Stimulated activated naive CD8-positive, alpha-beta T cell treated with anti-CD3 and anti-CD28 coated beads, Interleukin-15, Interleukin-2, amounts not matched to agents 100 U/mL and 50 U/mL, for 24 hours (primary cell): ENCODE data around the gene SPINT2.
"Not testable (repeated sequence)": the region's sequence is repeated elsewhere in the genome, so short reads cannot be mapped to it uniquely, and the experiment has no call there.

Source experiments
- ATAC-seq: fragments of 150-1000 bp; cut with Tn5 transposase; one replicate; pipeline ENCODE4 v1.10.0; 2021
- DNase-seq: peaks from one replicate; pipeline ENCODE4 v3.0.0; 2021

SPINT2 gene, protein sequence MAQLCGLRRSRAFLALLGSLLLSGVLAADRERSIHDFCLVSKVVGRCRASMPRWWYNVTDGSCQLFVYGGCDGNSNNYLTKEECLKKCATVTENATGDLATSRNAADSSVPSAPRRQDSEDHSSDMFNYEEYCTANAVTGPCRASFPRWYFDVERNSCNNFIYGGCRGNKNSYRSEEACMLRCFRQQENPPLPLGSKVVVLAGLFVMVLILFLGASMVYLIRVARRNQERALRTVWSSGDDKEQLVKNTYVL

DNA sequence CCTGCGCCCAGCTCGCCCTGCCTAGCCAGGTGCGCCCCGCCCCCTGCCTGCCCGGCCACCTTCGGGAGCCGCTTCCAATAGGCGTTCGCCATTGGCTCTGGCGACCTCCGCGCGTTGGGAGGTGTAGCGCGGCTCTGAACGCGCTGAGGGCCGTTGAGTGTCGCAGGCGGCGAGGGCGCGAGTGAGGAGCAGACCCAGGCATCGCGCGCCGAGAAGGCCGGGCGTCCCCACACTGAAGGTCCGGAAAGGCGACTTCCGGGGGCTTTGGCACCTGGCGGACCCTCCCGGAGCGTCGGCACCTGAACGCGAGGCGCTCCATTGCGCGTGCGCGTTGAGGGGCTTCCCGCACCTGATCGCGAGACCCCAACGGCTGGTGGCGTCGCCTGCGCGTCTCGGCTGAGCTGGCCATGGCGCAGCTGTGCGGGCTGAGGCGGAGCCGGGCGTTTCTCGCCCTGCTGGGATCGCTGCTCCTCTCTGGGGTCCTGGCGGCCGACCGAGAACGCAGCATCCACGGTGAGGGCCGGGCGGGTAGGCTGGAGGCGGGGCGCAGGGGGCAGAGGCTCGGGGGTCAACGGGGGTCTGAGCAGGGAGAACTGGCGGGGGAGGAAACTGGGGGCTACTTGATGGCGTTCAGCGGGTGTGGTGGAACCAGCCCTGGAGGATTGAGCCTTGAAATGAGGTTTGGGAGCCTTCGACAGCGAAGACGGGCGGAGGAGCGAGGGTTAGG, at the start of gene SPINT2:
SPINT2 (plus strand) TSS at position 88 of the 727 bp plus-strand sequence; CDS start at position 408, 320 bp downstream.
- peak; percentile 10 for ATAC-seq
- DNase-seq: peak; percentile 64

DNA sequence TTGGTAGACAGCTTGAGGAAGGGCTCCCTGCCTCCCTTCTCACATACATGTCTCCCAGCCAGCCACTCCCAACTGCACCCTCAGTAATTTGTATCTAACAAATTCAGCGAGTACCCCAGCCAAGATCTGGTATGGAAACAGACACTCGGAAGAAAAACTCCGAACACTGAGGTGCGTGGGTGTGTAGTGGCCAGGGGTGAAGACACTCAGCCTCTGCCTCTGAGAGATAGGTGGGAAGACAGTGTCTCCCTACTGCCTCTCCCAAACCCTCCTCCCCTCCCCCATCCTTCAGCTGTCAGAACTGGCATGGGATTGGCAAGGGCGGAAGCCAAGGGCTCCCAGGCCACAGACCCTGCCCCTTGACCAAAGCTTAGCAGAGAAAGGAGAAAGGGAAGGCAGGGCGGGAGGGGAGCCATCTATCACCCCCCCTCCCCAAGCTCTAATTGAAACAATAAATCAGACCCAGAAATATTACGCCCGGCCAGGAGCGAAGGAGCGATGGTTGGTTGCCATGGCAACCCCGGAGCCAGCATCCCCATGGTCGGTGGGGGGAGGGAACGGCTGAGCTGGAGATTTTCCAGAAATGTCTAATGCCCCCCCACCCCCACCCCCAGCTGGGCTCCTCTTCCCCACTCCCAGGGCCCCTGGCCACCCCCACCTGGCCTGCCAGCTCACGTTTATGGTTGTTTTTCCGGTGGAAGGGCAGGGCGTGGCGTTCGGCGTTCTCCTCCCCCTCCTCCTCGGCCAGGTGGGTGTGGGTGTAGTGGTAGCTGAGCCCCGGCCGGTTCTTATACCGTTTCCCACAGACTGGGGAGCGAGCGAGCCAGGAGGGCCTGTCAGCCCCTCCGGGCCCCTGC, 47.4 kb upstream of the SPINT2 start:
- DNase-seq (no peak), ATAC-seq (no peak)

DNA sequence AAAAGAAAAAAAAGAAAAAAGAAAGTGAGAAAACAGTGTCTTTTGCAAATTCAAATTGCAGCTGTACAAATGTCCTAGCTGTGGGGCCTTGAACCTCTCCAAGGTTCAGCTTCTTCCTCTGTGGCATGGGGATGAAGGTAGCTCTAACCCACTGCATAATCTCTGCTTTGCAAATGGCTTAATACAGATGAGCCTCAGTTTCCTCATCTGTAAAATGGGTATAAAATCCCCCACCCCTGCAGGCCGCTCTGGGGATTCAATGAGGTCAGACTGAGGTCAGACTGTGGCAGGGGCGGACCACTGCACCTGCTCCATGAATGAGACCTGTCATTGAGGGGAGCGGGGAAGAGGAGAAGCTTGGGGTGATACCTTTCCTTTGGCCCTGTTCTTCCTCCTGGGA, 46.2 kb upstream of the SPINT2 start:
- DNase-seq (no peak), ATAC-seq (no peak)

DNA sequence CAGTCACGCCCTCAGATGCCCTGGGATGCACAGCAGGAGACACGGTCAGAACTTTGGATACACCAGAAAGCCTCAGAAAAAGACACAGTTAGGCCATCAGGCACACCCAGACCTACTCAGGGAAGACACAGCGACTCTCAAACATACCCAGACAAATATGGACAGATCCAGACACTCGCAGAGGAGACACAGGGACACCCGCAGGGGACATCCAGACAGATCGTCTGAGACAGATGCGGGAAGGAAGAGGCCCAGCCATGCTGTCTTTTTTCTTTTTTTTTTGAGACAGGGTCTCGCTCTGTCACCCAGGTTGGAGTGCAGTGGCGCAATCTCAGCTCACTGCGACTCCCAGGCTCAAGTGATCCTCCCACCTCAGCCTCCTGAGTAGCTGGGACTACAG, 45.2 kb upstream of the SPINT2 start:
- no peak for ATAC-seq
- no peak for DNase-seq

DNA sequence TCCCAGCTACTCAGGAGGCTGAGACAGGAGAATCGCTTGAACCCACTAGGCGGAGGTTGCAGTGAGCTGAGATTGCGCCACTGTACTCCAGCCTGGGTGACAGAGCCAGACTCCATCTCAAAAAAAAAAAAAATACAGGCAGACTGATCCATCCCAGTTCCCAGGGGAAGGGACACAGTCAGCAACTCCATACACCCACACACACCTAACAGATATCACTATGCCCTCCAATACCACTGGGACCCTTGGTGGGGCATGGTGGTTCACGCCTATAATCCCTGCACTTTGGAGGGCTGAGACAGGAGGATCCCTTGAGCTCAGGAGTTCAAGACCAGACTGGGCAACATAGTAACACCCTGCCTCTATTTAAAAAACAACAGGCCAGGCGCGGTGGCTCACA, 43.0 kb upstream of the SPINT2 start:
- DNase-seq (no peak), ATAC-seq (no peak)

DNA sequence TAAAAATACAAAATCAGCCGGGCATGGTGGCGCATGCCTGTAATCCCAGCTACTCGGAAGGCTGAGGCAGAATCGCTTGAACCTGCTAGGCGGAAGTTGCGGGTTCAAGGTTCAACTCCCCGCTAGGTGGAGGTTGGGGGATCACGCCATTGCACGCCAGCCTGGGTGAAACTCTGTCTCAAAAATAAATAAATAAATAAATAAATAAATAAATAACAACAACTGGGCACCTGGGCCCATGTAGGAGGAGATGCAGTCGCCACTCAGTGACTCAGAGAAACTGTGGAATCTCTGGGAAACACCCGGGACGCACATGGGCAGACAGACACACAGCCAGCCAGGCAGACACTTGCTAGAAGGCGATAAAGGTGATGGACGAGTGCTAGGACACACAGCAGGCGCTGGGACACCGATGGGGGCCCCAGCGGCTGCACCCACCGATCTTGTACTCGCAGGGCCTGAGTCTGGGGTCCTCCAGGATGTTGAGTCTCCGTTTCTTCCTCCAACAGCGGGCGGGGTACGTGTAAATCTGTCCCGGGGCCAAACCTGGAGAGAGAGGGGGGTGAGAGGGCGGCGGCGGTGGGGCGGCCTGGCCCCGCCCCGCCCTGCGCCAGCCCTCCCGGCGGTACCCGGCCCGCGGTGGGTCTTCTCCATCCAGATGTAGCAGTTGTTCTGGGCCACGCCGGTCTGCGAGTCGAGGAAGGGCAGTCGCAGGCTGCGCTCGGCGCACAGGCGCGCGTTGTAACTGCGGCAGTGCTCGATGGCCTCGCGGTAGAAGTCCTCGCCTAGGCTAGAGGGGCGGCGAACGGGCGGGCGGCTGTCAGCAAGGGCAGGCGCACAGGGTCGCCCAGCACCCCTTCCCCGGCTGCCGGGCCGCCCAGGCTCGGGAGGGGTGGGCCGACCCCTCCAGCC, 42.2 kb upstream of the SPINT2 start:
- DNase-seq (no peak), ATAC-seq (no peak)

DNA sequence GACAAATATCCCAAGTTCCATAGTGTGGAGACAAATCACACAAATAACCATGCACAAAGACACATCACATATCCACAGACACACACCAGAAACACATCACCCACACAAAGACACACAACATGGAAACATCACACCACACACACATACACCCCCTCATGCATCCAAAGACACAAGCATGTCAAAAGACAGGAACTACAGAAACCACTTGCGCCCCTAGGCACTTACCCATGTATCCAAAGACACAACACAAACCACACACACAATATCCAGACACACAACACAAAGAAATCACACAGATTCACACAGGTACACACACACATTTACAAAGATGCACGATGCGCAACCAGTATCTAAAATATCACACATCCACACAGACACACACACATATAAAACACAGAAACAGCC, 41.3 kb upstream of the SPINT2 start:
- ATAC-seq (no peak), DNase-seq (no peak)

DNA sequence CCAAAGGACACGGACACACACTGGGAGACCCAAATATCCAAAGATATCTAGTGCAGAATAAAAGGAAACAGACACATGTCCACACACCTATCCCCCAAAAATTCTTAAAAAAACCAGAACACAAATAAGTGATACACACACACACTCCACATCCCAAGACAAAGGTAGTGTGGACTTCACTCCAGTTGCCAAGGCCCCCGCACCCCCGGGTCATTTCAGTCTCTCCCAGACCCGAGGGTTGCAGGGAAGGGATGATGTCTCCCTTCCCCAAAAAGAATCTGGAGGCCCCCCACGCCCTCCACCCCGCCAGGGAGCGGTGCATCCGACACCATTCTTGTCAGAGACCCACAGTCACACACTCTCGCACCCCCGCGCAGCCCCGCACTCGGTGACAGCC, 40.8 kb upstream of the SPINT2 start:
- no peak for DNase-seq
- no peak for ATAC-seq

DNA sequence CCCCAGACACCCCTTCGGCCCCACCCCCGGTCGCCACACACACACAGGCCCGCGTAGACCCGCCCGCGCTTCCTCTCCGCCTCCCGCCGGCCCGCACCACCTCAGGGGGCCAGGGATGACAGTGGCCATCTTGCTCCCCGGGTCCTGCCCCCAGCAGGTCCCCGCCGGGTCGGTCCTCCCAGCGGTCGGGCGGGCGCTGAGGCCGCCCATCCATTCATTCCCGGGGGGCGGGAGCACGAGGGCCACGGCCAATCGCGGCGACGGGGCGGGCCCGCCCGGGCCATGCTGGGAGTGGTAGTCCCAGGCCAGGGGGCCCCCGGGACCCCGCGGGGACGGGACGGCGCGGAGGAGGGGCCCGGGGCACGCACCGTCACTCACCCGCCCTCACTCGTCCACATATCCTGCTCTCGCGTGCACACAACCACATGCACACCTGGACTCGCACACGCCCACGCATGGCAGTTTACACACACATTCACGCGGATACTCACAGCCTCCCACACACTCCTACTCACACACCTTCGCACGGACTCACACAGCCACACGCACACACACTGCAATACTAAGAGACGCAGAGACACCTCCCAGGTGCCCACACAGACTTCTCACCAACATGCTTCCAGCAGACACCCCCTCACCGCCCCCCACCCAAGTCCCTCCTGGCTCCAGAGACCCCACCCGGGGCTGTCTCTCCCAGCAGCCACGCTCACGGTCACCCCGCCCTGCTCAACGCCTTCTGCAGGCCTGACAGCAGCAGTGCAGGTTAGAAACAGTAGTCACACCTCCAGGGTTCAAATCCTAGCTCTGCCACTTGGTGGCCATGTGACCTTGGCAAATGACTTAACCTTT, 40.1 kb upstream of the SPINT2 start, which contains the start of gene DPF1:
DPF1 (minus strand) TSS at position 209 of the 849 bp plus-strand sequence; CDS start at position 129, 80 bp downstream.
- DNase-seq (peak; percentile 73), ATAC-seq (peak; percentile 74)

DNA sequence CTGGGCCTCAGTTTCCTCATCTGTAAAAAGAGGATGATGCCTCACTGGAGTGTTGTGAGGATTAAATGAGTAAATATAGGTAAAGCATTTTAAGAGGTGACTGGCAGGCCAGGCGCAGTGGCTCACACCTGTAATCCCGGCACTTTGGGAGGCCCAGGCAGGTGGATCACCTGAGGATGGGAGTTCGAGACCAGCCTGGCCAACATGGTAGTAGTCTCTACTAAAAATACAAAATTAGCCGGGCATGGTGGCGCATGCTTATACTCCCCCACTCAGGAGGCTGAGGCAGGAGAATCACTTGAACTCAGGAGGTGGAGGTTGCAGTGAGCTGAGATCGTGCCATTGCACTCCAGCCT, 39.5 kb upstream of the SPINT2 start:
- not testable (repeated sequence) for ATAC-seq, DNase-seq

DNA sequence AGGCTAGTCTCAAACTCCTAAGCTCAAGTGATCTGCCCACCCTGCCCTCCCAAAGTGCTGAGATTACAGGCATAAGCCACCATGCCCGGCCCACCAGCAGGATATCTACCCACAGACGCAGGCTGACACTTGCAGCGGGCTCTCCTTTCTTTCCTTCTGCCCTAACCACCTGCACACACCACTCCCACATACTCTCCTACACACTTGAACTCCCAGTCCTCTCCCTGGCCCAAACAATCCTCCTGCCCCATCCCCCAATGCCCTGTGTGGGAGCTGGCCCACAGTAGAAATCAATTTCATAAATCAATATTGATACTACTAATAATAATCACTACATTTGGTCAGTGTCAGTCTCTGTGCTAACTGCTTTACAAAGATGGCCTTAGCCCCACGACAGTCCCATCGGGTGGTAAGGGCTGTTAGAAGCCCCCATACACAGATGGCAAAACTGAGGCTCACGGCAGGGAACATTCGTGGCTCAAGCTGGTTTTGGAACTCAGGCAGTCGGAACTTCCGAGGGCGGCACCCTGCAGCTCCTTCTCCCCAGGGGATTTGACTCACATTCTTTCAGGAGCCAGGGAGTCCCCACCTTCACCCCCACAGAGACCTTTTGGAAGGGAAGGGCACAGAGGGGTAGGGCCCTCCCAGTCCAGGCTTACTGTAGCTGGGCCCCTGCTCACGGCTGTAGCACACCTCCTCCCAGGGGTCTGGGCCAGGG, 36.9 kb upstream of the SPINT2 start:
- ATAC-seq: no peak
- DNase-seq: no peak

DNA sequence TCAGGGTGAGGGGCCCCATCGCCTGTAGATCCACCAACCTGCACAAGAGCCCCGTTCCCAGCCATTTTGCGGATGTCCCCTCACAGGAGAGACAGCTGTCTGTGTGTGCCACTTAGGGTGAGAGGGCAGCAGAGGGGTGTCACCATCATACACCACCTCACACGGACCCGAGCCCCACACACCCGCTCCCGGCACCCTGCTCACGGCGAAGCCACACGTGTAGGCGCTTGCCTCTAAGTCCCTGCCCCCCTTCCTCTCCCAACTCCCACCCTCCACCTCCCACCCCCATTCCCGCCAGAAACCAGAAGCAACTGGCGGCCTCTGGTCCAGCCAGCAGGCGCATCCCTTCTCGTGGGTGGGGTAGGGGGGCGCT, 36.4 kb upstream of the SPINT2 start:
- DNase-seq: no peak
- ATAC-seq: no peak

DNA sequence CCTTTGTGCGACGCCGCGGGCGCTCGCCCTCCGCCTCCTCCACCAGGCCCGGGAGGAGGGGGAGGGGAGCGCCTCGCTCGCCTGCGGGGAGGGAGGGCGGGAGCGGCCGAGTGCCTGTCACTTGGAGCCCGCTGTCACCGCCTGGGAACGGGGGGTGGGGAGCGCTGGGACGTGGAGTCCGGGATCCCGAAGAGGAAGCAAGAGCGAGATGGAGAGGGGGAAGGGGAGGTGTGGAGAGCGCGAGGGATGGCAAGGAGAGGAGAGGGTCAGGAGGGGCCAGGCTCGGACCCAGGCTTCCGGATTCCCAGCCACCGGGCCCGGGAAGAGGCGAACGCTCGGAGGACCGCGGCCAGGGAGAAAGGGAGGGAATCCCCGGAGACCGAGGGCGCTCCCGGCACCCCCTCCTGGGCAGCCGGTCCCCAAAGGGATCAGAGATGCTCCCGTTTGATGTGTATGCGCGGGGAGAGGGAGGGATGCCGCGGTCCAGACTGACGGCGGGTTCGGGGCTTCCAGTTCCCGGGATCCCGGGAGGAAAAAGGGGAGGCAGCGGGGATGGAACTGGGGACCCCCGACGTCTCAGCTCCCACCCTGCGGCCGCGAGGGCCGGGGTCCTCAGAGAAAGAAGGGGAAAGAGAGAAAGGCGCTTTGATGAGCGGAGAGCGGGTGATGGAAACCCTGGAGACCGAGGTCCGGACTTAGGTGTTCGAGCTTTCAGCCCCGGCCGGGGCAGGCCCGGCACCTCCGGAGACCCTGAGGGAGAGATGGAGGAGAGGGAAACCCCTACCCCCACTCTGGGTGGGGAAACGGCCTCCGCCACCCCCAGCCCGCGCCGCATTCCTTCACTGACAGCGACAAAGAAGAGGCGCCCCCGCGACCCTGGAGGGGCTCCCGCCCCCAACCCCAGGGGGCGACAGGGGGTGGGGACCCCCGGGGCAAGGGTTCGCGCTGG, 35.6 kb upstream of the SPINT2 start:
- ATAC-seq (no peak), DNase-seq (no peak)

DNA sequence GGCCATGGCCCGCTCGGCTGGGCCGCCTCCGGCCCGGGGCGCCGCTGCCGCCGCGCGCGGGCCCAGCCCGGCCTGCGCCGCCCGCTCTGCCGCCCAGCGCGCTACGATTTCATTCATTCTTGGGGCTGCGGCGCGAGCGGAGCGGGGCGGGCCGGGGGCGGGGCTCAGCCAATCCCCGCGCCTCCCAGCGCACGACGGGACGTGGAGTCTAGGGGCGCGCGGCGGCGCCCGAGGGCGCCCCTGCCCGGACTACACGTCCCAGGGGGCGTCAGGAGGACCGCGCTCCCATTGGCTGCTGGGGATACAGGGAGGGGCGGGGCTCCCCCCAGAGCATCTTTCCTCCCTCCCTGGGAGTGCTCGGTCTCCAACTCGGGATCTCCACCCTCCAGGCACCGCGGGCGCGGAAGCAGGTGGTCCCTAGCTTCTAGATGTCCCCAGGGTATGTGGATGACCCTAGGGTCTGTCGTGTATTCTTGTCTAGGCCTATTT, 34.7 kb upstream of the SPINT2 start:
- peak; percentile 91 for ATAC-seq
- DNase-seq: peak; percentile 73

DNA sequence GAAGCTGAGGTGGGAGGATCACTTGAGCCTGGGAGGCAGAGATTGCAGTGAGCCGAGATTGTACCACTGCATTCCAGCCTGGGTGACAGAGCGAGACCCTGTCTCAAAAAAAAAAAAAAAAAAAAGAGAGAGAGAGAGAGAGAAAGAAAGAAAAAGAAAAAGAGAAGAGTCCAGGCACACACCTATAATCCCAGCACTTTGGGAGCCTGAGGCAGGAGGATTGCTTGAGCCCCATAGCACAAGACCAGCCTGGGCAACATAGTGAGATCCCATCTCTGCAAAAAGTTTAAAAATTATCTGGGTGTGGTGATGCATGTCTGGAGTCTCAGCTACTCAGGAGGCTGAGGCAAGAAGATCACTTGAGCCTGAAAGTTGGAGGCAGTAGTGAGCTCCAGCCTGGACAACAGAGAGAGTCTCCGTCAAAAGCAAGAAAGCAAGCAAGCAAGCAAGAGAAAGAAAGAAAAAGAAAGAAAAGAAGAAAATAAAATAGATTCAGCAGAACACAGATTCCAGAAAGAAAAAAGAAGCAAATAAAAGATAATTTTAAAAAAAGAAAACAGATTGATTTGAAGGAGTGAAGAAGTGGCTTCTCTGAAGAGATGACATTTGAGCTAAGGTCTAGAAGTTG, 33.8 kb upstream of the SPINT2 start:
- not testable (repeated sequence) for DNase-seq, ATAC-seq

DNA sequence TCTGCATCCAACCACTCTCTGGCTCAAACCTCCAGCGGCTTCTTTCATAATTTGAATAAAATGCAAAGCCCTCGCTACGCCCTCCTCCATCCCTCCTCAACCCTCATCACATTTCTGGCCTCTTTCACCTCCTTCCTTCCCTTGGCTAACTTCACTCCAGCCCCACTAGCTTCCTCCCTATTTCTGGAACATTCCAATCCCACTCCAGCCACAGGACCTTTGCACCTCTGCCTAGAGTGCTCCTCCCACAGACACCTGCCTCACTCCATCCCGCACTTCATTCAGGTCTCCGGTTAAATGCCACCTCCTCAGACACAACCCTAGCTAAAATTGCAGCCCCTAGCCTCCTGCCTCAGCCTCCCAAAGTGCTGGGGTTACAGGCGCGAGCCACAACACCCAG, 32.5 kb upstream of the SPINT2 start:
- DNase-seq (no peak), ATAC-seq (no peak)

DNA sequence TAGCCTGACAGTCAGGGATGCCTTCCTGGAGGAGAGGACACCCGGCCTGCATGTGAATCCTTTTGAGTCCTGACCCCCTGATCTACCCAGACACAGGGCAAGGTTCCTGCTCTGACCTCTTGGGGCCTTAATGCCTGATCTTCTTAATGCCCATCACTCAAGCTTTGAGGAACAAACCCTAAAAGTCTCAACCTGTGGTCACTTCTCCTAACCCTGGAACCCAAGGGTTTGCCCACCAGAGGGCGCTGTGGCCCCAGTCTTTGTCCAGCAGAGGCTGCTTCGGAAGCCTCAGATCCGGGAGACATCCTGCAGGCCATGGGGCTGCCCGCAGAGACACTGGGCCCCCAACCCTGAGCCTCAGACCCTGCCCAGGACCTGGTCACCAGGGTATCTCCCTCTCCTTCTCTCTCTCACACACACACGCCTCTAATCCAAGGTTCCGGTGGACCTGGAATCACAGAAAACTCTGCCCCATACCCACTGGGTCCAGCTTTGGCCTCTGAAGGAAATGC, 30.6 kb upstream of the SPINT2 start:
- DNase-seq (peak; percentile 90), ATAC-seq (peak; percentile 60)

DNA sequence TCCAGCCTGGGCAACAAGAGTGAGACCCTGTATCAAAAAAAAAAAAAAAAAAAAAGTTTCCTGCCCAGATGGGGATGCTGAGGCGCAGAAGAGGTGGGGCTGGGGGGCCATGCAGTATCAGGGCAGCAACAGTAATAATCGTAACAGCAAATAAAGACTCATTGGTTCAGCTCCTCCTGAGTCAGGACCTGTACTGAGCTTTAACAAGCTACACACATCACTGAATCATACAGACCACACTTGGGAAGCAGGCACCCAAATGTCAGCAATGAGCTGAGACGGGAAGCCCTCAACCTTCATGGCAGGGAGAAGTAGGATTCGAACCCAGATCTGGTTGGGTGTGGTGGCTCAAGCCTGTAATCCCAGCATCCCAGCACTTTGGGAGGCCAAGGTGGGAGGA, 29.8 kb upstream of the SPINT2 start:
- ATAC-seq (no peak), DNase-seq (no peak)
